HepG2 (cell line): Measurements from ENCODE around the gene PDLIM4. TPM values are rescaled to one million over a fixed set of nuclear protein-coding genes. Genes with fewer than 3 reads are reported as not detected.

ENCODE experiments used
- SIN3B ChIP-seq: fragments of 150-350 bp; IDR thresholded peaks from 2 replicates; pipeline ENCODE4 v1.6.1; 2014; ENCODE audit warnings: low read length
- TBP ChIP-seq: sonication (generic); formaldehyde crosslinking; IDR thresholded peaks from 2 replicates; pipeline ENCODE4 v1.5.0; 2020; ENCODE audit warnings: missing genetic modification reagents
- TCF7L2 ChIP-seq: IDR thresholded peaks from 2 replicates; pipeline ENCODE4 v1.6.1; 2011; ENCODE audit warnings: mild to moderate bottlenecking, low read depth, low read length, moderate library complexity
- THYN1 ChIP-seq: sonication (generic); formaldehyde crosslinking; IDR thresholded peaks from 2 replicates; pipeline ENCODE4 v1.8.1; 2023; ENCODE audit warnings: low read depth, mild to moderate bottlenecking, moderate library complexity, missing genetic modification reagents, borderline replicate concordance
- ZFP36 ChIP-seq: fragments of 150-350 bp; IDR thresholded peaks from 2 replicates; pipeline ENCODE4 v1.6.1; 2018; ENCODE audit warnings: borderline replicate concordance, low read length, low read depth; ENCODE audit not compliant: partially characterized antibody
- ZNF12 ChIP-seq: sonication (generic); formaldehyde crosslinking; IDR thresholded peaks from 2 replicates; pipeline ENCODE4 v1.5.0; 2020; ENCODE audit warnings: missing genetic modification reagents
- polyA plus RNA-seq, 8 experiments: library from polyadenylated mRNA; depleted of rRNA in 3 of 8; stranded (reverse) in 7 of 8; unstranded in 1 of 8; fragments of >200 nt; fragmentation: Illumina TruSeq in 4 of 8; extraction: Trizol in 4 of 8; gene quantifications; 2 replicates each; pipeline versions ENCODE4 v1.2.1 to v1.2.3, GENCODE V29; 2011 to 2016; ENCODE audit warnings: low read depth in 4 of 8, missing spikeins in 1 of 8, mixed read lengths in 1 of 8; ENCODE audit not compliant: insufficient read depth in 1 of 8
- total RNA-seq, 5 experiments: library from RNA; depleted of rRNA; stranded (reverse); fragments of >200 nt; fragmentation: Illumina TruSeq; extraction: Trizol; gene quantifications; 2 replicates each; pipeline ENCODE4 v1.2.3, GENCODE V29; 2016; ENCODE audit warnings: low read depth in 1 of 5
- TF ChIP-seq, protein P1 (sequence below): IDR thresholded peaks from 2 replicates; pipeline ENCODE4 v1.4.0; 2020; ENCODE audit warnings: mild to moderate bottlenecking, missing genetic modification reagents
- TF ChIP-seq, protein P2 (sequence below): sonication (generic); formaldehyde crosslinking; IDR thresholded peaks from 2 replicates; pipeline ENCODE4 v1.4.0; 2020; ENCODE audit warnings: missing genetic modification reagents, borderline replicate concordance
- TF ChIP-seq, protein P3 (sequence below): sonication (generic); formaldehyde crosslinking; IDR thresholded peaks from 2 replicates; pipeline ENCODE4 v1.4.0; 2020; ENCODE audit warnings: mild to moderate bottlenecking, missing genetic modification reagents
- TF ChIP-seq, protein P4 (sequence below): sonication (generic); formaldehyde crosslinking; IDR thresholded peaks from 2 replicates; pipeline ENCODE4 v1.4.0; 2020; ENCODE audit warnings: low read depth, missing genetic modification reagents

Gene PDLIM4
- total and polyA plus RNA-seq, 2 of the 13 experiments (the other 11 are each of a cell fraction or from before 2014, with no cell fraction given), result 1.1 to 2.3 TPM

DNA sequence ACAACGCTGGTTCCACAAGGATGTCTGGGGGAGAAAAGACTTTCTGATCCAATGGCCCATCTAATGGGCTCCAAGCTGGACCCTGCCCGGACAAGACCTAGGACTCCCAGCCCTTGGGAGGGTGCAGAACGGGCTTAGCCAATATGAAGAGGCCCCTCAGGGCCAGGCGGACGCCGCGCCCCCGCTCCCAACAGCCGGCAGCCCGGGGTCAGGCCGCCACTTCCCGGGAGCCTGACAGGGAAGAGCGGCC, 30.3 kb upstream of the PDLIM4 start (continued):
- TF ChIP-seq, protein P1, sequence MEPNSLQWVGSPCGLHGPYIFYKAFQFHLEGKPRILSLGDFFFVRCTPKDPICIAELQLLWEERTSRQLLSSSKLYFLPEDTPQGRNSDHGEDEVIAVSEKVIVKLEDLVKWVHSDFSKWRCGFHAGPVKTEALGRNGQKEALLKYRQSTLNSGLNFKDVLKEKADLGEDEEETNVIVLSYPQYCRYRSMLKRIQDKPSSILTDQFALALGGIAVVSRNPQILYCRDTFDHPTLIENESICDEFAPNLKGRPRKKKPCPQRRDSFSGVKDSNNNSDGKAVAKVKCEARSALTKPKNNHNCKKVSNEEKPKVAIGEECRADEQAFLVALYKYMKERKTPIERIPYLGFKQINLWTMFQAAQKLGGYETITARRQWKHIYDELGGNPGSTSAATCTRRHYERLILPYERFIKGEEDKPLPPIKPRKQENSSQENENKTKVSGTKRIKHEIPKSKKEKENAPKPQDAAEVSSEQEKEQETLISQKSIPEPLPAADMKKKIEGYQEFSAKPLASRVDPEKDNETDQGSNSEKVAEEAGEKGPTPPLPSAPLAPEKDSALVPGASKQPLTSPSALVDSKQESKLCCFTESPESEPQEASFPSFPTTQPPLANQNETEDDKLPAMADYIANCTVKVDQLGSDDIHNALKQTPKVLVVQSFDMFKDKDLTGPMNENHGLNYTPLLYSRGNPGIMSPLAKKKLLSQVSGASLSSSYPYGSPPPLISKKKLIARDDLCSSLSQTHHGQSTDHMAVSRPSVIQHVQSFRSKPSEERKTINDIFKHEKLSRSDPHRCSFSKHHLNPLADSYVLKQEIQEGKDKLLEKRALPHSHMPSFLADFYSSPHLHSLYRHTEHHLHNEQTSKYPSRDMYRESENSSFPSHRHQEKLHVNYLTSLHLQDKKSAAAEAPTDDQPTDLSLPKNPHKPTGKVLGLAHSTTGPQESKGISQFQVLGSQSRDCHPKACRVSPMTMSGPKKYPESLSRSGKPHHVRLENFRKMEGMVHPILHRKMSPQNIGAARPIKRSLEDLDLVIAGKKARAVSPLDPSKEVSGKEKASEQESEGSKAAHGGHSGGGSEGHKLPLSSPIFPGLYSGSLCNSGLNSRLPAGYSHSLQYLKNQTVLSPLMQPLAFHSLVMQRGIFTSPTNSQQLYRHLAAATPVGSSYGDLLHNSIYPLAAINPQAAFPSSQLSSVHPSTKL (CRISPR knock-in tag), result no peak
- TF ChIP-seq TCF7L2 (no peak), SIN3B (no peak), THYN1 (CRISPR knock-in tag) (0 out of 2 replicates have a peak, but pooled peaks have one; percentile 23), ZFP36 (no peak), TBP (no peak), ZNF12 (CRISPR knock-in tag) (no peak)
- TF ChIP-seq, protein P2, sequence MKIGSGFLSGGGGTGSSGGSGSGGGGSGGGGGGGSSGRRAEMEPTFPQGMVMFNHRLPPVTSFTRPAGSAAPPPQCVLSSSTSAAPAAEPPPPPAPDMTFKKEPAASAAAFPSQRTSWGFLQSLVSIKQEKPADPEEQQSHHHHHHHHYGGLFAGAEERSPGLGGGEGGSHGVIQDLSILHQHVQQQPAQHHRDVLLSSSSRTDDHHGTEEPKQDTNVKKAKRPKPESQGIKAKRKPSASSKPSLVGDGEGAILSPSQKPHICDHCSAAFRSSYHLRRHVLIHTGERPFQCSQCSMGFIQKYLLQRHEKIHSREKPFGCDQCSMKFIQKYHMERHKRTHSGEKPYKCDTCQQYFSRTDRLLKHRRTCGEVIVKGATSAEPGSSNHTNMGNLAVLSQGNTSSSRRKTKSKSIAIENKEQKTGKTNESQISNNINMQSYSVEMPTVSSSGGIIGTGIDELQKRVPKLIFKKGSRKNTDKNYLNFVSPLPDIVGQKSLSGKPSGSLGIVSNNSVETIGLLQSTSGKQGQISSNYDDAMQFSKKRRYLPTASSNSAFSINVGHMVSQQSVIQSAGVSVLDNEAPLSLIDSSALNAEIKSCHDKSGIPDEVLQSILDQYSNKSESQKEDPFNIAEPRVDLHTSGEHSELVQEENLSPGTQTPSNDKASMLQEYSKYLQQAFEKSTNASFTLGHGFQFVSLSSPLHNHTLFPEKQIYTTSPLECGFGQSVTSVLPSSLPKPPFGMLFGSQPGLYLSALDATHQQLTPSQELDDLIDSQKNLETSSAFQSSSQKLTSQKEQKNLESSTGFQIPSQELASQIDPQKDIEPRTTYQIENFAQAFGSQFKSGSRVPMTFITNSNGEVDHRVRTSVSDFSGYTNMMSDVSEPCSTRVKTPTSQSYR (CRISPR knock-in tag), result no peak
- TF ChIP-seq, protein P3, sequence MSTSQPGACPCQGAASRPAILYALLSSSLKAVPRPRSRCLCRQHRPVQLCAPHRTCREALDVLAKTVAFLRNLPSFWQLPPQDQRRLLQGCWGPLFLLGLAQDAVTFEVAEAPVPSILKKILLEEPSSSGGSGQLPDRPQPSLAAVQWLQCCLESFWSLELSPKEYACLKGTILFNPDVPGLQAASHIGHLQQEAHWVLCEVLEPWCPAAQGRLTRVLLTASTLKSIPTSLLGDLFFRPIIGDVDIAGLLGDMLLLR (CRISPR knock-in tag), result no peak
- TF ChIP-seq, protein P4, sequence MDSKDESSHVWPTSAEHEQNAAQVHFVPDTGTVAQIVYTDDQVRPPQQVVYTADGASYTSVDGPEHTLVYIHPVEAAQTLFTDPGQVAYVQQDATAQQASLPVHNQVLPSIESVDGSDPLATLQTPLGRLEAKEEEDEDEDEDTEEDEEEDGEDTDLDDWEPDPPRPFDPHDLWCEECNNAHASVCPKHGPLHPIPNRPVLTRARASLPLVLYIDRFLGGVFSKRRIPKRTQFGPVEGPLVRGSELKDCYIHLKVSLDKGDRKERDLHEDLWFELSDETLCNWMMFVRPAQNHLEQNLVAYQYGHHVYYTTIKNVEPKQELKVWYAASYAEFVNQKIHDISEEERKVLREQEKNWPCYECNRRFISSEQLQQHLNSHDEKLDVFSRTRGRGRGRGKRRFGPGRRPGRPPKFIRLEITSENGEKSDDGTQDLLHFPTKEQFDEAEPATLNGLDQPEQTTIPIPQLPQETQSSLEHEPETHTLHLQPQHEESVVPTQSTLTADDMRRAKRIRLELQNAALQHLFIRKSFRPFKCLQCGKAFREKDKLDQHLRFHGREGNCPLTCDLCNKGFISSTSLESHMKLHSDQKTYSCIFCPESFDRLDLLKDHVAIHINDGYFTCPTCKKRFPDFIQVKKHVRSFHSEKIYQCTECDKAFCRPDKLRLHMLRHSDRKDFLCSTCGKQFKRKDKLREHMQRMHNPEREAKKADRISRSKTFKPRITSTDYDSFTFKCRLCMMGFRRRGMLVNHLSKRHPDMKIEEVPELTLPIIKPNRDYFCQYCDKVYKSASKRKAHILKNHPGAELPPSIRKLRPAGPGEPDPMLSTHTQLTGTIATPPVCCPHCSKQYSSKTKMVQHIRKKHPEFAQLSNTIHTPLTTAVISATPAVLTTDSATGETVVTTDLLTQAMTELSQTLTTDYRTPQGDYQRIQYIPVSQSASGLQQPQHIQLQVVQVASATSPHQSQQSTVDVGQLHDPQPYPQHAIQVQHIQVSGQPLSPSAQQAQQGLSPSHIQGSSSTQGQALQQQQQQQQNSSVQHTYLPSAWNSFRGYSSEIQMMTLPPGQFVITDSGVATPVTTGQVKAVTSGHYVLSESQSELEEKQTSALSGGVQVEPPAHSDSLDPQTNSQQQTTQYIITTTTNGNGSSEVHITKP (CRISPR knock-in tag), result no peak
